Breast epithelium (tissue), 3 donors: ENCODE measurements around the gene POLR2M.

Experiments
- CTCF ChIP-seq, 3 donors: fragments of 450-650 bp; IDR thresholded peaks; one replicate each; pipeline ENCODE4 v1.5.1; 2016 to 2017; ENCODE audit warnings: antibody characterized with exemption in 3 of 3, mild to moderate bottlenecking in 3 of 3, moderate library complexity in 3 of 3
- POLR2A ChIP-seq: fragments of 450-650 bp; IDR thresholded peaks from one replicate; pipeline ENCODE4 v1.6.1; 2016; ENCODE audit warnings: antibody characterized with exemption, mild to moderate bottlenecking, moderate library complexity
- POLR2AphosphoS5 ChIP-seq, 3 donors: sonication (generic); formaldehyde crosslinking; IDR thresholded peaks; one replicate each; pipeline ENCODE4 v1.6.1; 2017; ENCODE audit warnings: antibody characterized with exemption in 3 of 3

DNA sequence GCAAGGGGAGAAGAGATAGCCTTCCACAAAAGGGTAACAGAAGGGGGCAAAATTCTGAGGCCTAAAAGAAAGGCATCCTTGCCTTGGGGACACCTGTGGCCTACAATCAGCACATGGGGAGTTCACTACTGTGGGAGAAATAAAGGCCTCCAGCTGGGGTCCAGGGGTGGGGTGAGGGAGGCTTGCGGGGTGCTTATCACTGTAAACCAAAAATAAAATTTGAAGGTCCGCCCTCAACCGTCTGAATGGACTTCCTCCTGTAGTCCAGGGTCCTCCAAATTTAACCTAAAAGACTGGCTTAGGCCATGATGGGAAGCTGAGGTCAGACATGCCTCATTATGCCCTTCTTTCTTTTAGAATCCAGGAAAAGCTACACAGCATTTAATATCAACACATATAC, 2.1 kb upstream of the POLR2M start:
- TF ChIP-seq CTCF (IDR thresholded peaks at IDR 0.05) (no peak), POLR2A (no peak), POLR2AphosphoS5 (IDR thresholded peaks at IDR 0.05) (no peak)
